Fibroblast of skin of right biceps (primary cell): Measurements from ENCODE around the gene GBX2.

ENCODE experiments used
- DNase-seq: peaks from one replicate; pipeline ENCODE4 v3.0.0-alpha.2; 2013

The GBX2 gene

DNA sequence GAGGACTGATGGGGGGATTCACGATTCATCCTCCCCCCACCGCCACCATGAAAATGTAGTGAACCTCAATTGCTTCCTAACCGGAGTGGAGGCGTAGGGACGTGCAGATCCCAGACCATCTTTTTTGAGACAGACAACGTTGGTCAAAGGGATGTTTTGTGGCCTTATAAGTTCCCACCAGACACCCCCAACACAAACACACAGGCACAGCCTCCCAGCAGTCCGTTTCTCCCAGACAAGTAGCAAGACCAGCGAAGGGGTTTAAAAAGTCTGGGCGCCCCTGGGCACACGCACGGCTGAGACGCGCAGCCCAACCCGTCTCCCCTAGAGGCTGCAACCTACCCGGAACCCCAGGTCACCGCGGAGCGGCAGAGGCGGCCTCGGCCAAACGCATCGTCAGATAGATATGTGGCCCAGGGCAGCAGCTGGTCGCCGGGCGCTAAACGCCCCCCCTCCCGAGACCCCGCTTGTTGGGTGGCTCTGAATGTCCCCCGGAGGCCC, 1.3 kb downstream of the GBX2 start:
- DNase-seq: no peak

- DNase-seq: no peak
Observed at GRCh38 chr2:236165842-236166795, 2.1 kb downstream of the GBX2 start.

DNA sequence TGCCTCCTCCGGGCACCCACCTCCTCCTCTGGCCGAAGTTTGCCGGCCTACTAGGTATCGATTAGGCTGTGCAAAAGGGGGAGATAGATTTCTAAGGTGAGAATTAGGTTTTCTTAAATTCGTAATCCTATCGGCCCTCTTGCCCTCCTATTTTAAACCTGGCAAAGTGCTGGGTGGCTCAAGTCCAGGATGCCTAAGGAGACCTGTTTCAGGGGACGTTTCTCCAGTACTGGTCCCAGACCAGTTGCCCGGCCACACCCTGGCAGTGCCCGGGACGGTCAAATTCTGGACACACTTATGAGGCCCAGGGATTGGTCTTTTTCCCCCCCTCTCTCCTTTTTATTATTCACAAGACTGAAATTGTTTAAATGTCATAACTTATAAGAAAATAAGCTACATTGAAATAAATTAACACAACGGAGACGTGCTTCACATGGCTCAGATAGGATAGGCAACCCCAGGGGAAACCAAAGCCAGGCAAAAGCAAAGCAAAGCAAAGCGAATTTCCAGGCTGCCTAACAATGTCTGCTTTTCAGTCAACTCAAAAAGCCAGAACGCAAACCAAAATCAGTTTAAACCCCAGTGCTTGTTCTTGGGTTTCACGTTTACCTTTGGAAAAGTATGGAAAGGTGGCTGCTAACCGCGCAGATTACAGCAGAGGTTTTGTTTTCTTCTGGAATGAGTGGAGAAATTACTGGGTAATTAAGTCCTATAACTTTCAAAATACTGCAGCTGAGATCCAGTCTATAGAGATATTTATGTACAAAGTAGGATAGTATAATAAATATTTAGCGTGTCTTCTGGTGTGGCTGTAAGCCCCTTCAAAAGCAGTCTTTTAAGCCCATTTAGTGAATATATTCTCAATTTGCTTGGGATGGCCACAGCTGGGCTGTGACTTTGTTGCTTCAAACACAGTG, 3.0 kb downstream of the GBX2 start:
- no peak for DNase-seq

DNA sequence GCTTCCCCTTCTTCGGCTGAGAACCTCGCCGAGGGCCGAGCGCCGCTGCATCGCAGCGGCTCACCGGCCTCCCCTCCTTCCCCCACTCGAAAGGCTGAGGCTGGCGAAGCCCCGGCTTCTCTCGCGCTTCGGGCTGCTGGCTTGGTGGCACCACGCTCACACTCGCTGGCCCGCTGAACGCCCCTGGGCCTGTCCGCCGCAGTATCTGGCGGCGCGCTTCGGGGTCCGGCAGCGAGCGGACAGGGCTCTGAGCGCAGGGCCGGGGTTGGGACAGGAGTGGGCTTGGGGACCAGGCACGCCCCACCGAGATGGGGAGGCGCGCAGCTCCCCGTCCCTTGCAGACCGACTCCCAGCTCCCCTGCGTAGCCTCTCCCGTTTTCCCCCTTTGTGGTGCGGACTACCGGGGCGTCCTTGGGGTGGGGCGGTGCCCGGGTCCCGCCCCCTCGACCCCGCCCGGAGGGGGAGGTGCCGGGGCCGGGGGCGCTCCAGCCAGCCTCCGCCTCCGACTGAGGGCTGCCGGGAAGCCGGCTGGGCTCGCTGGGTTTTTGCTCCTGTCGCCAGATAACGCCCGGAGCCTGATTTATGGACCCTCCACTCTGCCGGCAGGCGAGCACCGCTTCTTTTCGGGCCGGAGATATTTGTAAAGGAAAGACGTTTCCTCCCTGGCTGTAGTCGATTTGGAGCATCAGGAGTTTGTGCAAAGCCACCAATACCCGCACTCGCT, 3.8 kb downstream of the GBX2 start:
- DNase-seq: no peak

DNA sequence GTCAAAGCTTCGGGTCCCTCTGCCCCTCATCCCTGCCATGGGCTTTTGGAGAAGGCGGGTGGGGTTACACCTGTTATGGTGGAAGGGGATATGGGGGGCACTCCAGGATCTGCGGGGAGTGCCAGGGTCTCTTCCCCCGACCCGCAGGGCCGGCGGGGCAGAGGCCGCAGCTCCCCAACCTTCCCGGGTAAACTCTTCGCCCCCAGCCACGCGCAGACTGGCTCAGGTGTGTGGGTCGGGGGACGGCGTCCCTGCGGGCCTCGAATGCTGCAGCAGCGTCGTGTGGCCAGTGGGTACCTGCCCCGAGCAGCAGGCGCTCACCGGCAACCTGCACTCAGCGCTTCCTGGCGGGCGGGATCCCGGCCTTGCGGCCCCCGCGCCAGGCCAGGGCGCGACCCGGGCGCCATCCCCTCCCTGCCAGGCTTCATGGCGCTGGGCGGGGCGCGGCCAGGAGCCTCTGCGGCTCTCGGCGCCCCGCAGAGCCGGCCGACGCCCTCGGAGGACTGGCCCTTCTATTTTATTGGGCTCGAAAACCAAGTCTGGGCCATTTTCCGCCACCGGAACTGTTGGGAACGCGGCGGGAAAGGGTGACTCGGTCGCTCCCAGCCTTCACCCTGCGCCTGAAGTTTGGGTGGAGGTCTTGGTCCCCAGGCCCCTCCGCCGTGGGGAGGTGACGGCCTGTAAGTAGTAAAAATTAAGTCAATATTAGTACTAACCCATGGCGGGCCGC, 4.5 kb downstream of the GBX2 start:
- DNase-seq: no peak

GRCh38 chr2:236162882-236163470, 5.2 kb downstream of the GBX2 start:
- no peak for DNase-seq

DNA sequence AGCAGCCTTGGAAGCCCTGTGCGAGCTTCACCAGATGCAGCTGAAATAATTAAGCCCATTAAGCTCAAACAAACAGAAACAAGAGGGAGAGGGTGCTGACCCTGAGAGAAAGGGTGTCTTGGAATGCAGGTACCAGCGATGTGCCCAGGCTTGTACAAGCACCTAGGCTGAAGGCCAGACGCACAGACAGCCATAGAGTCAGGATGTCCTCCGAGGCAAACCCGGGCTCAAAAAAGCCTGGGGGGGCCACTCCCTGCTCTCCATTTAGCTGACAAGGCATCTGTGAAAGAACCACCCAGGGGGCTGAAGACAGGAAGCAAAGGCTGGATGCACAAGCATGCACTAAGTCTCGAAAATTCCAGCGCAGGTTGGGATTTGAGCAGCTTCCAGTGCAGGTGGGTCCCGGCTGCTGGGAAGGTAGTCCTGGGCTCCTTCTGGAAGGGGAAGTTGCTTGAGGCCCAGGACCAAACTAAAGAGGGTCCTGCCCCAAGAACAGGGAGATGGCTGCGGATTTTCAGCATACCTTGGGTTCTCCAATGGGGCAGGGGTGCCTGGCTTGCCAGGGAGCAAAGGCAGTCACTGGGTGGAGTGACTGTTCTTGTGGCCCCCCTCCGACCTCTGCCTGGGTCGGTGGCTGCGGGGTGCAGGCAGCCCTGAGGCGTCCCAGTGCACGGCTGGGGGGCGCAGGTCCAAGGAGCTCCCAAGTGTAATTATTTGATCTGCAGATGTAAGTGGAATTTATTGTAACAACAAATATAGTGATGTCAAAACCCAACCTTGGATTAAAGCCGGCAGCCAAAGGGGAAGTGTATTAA, 5.9 kb downstream of the GBX2 start:
- no peak for DNase-seq

- no peak for DNase-seq
Observed at GRCh38 chr2:236161531-236161930, 6.7 kb downstream of the GBX2 start.

GRCh38 chr2:236161082-236161462, 7.1 kb downstream of the GBX2 start:
- DNase-seq: no peak

- DNase-seq: no peak
Observed at GRCh38 chr2:236160366-236161081, 7.7 kb downstream of the GBX2 start.

- DNase-seq: no peak
Observed at GRCh38 chr2:236159778-236160170, 8.4 kb downstream of the GBX2 start.

DNA sequence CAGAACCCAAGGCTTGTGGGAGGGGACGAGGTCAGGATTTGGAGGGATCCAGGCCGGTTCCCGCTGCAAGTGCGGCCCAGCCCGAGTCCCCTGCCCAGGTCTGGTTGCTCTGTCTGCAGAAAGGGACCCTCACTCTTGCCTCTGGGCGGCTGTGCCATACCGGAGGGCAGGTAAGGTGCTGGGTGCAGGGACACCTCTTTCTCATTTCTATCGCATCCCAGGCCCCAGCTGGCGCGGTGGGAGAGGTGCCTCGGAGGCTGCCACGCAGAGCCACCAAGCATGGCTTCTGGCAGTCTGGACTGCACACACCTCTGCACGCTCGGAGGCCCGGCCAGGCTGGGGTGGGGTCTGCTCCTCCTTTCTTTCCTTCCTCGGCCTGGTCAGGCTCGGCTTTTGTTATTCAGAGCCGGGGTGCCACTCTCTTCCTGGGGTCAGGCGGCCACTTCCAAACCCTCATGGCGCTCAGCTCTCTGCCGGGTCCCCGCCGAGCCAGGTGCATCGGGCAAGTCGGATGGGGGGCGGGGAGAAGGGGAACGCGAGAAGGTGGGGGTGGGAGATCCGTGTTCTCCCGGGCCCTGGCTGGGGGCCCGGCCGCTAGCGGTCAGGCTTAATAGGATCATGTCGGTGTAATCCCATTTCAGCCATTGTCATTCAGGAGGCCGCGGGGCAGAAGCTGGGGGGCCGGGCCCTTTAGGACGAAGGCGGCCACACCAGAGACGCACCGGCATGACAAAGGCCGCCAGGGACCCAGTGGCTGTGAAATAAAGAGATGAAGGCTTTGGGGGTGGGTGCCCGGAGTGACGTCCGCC, 9.0 kb downstream of the GBX2 start:
- no peak for DNase-seq

DNA sequence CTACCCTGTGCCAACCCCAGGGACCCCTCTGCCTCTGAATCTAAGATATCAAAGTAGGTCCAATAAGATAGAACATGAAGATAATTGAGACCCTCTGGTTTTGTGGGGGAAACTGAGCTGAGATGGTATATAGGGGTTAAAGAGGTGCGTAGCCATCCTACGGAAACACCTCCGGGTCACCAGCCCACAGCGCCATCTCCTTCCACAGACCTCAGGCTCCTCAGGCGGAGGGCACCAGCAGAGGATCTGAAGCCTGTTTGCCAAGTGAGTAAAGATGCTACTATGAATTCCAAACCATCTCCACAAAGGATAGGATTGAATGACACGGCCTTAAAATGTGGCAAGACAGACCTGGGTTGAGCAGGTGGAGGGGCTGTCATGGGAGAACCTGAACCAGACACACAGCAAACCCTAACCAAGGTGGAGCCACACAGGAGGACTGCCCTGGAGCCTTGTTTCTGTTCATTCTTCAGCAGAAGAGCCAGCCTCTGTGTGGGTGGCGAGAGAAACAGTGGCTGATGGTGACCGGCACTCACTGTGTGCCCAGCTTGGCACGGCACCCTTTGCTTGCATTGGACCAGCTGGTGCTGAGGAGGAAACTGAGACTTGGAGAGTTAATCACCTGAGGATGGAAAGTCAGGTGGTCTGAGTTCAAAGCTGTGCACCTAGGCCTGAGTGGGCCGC, 10.2 kb downstream of the GBX2 start:
- DNase-seq: no peak

DNA sequence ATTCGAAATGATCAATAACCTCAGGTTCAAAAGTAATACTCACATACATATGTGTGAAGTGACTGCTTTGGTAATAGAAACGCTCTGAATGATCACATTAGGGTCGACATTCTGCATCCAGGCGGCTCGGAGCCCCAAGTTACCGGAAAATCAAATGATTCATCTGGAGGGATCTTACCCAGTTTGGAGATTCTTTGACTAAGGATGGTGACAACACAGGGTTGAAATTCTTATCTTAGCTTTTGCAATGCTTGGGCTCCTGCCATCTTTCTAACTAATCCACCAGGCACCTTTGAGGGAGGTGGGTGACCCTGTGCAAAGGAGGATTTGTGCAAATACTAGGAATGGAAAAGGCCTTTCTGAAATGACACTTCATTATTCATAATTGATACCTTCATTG, 10.8 kb downstream of the GBX2 start:
- no peak for DNase-seq

DNA sequence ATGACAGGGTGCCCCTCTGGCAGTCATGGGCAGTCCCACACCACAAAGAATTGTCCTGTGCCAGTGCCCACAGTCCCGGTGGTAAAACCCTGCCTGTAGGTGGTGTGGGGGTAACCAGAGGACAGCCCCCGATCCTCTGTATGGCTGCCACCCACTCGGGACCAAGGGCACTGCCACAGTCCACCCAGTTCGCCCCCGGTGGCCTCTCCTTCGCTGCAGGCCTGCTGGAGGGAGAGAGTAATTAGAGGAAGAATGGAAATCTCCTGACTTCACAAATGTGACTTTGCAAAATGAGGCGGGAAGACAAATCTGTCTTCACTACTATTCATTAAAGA, 11.4 kb downstream of the GBX2 start:
- DNase-seq: no peak

- DNase-seq: no peak
Observed at GRCh38 chr2:236156095-236156859, 11.9 kb downstream of the GBX2 start.

- DNase-seq: no peak
Observed at GRCh38 chr2:236155406-236155805, 12.8 kb downstream of the GBX2 start.

DNA sequence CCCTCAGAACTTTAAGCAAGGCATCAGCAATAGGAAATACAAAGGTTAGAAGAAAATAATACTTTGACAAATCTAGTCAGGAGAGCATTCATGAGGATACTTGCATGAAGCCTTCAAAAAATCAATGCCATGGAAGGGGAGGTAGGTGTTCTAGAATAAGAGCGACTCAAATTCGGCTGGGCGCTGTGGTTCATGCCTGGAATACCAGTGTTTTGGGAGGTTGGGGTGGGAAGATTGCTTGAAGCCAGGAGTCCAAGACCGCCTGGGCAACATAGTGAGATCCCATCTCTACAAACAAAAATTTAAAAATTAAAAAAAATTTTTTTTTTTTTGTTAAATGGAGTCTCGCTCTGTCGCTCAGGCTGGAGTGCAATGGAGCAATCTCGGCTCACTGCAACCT, 21.8 kb downstream of the GBX2 start:
- no peak for DNase-seq
